IMR-90 (cell line): Measurements from ENCODE around the gene SIX2. TPM values are rescaled to one million over a fixed set of nuclear protein-coding genes. Genes with fewer than 3 reads are reported as not detected.

ENCODE experiments used
- ATAC-seq: fragments of 200-7000 bp; cut with Tn5 transposase; 2 replicates; pipeline ENCODE4 v1.9.1; 2020; ENCODE audit warnings: low read depth, mild to moderate bottlenecking, moderate library complexity
- BruUV-seq: library from RNA; stranded (reverse); fragments of 400-500 nt; replicated peaks from 2 replicates; lab custom pipeline; 2021; lab: Mats Ljungman, UMichigan
- CTCF ChIA-PET: fragments of 300-600 bp; formaldehyde crosslinking; extraction: SDS; loops from one replicate; lab custom pipeline; 2021; ENCODE audit warnings: antibody characterized with exemption; lab: Yijun Ruan, JAX
- POLR2A ChIA-PET: fragments of 300-600 bp; sonication (Branson Sonifier 250); formaldehyde crosslinking; loops from one replicate; lab custom pipeline; 2022; ENCODE audit warnings: antibody characterized with exemption; ENCODE audit not compliant: unreplicated experiment; lab: Charles Lee
- DNase-seq: peaks from one replicate; pipeline ENCODE4 v3.0.0; 2013
- H2AFZ ChIP-seq: replicated peaks from 2 replicates; pipeline ENCODE3; 2013; ENCODE audit warnings: low read length, mild to moderate bottlenecking; ENCODE audit not compliant: poor library complexity
- H2AK5ac ChIP-seq: 2 replicates; pipeline ENCODE4 v1.6.1; 2013; ENCODE audit warnings: low read depth, low read length, inconsistent platforms
- H2AK9ac ChIP-seq: replicated peaks from 2 replicates; pipeline ENCODE3; 2013; ENCODE audit warnings: mild to moderate bottlenecking, low read depth, low read length, moderate library complexity; ENCODE audit not compliant: poor library complexity
- H2BK120ac ChIP-seq: 2 replicates; pipeline ENCODE4 v1.6.1; 2013; ENCODE audit warnings: low read depth, low read length, inconsistent platforms
- H2BK15ac ChIP-seq: 3 replicates; pipeline ENCODE4 v1.6.1; 2013; ENCODE audit warnings: low read depth, low read length, inconsistent platforms
- H2BK20ac ChIP-seq: 2 replicates; pipeline ENCODE4 v1.6.1; 2013; ENCODE audit warnings: low read depth, mild to moderate bottlenecking, inconsistent platforms, low read length, moderate library complexity
- H2BK5ac ChIP-seq: 2 replicates; pipeline ENCODE4 v1.6.1; 2013; ENCODE audit warnings: mild to moderate bottlenecking, low read depth, low read length, inconsistent platforms; ENCODE audit not compliant: poor library complexity, severe bottlenecking
- H3K14ac ChIP-seq: replicated peaks from 2 replicates; pipeline ENCODE4 v1.6.1; 2013; ENCODE audit warnings: low read depth, low read length, inconsistent platforms
- H3K18ac ChIP-seq: 2 replicates; pipeline ENCODE4 v1.6.1; 2013; ENCODE audit warnings: low read depth, low read length, control low read depth
- H3K23ac ChIP-seq: 2 replicates; pipeline ENCODE4 v1.6.1; 2013; ENCODE audit warnings: low read depth, low read length, inconsistent platforms
- H3K27ac ChIP-seq: 2 replicates; pipeline ENCODE4 v1.5.1; 2013; ENCODE audit warnings: mild to moderate bottlenecking, control low read depth, low read length; ENCODE audit not compliant: insufficient read depth
- H3K27me3 ChIP-seq: 2 replicates; pipeline ENCODE4 v1.6.1; 2013; ENCODE audit warnings: low read length; ENCODE audit not compliant: control insufficient read depth, insufficient read depth
- H3K36me3 ChIP-seq: 2 replicates; pipeline ENCODE4 v1.6.1; 2013; ENCODE audit warnings: low read length, mixed read lengths; ENCODE audit not compliant: control insufficient read depth, insufficient read depth
- H3K4ac ChIP-seq: 2 replicates; pipeline ENCODE4 v1.6.1; 2013; ENCODE audit warnings: low read depth, low read length, inconsistent platforms
- H3K4me1 ChIP-seq: 2 replicates; pipeline ENCODE4 v1.6.1; 2013; ENCODE audit warnings: low read length, mixed read lengths; ENCODE audit not compliant: control insufficient read depth, insufficient read depth
- H3K4me2 ChIP-seq: 2 replicates; pipeline ENCODE4 v1.6.1; 2013; ENCODE audit warnings: low read depth, mild to moderate bottlenecking, control low read depth, low read length, moderate library complexity
- H3K4me3 ChIP-seq: 2 replicates; pipeline ENCODE4 v1.5.1; 2013; ENCODE audit warnings: low read depth, mild to moderate bottlenecking, control low read depth, low read length, moderate library complexity; ENCODE audit not compliant: insufficient read depth
- H3K56ac ChIP-seq: 2 replicates; pipeline ENCODE4 v1.6.1; 2013; ENCODE audit warnings: low read length, inconsistent platforms; ENCODE audit not compliant: insufficient read depth; ENCODE audit errors: extremely low read depth
- H3K79me1 ChIP-seq, 2 experiments: 2 replicates each; pipeline ENCODE4 v1.6.1; 2013; ENCODE audit warnings: low read length in 2 of 2, inconsistent platforms in 1 of 2, low read depth in 1 of 2
- H3K9ac ChIP-seq: 2 replicates; pipeline ENCODE4 v1.6.1; 2013; ENCODE audit warnings: low read depth, low read length, control low read depth
- H3K9me1 ChIP-seq: 2 replicates; pipeline ENCODE4 v1.6.1; 2013; ENCODE audit warnings: low read length, inconsistent platforms; ENCODE audit not compliant: insufficient read depth
- H3K9me3 ChIP-seq: 2 replicates; pipeline ENCODE4 v1.6.1; 2013; ENCODE audit warnings: low read length; ENCODE audit not compliant: control insufficient read depth, insufficient read depth
- H4K20me1 ChIP-seq: 2 replicates; pipeline ENCODE4 v1.6.1; 2013; ENCODE audit warnings: low read length, inconsistent platforms; ENCODE audit not compliant: insufficient read depth
- H4K5ac ChIP-seq: 2 replicates; pipeline ENCODE4 v1.6.1; 2013; ENCODE audit warnings: mild to moderate bottlenecking, low read depth, low read length, control low read depth
- H4K8ac ChIP-seq, 2 experiments: 2 replicates each; pipeline ENCODE4 v1.6.1; 2013; ENCODE audit warnings: low read depth in 2 of 2, low read length in 2 of 2, control low read depth in 1 of 2, inconsistent platforms in 1 of 2
- H4K91ac ChIP-seq: 2 replicates; pipeline ENCODE4 v1.6.1; 2013; ENCODE audit warnings: low read depth, low read length, inconsistent platforms; ENCODE audit not compliant: insufficient read depth
- FOS ChIP-seq: fragments of 150-350 bp; IDR thresholded peaks from 2 replicates; pipeline ENCODE4 v1.6.1; 2016; ENCODE audit warnings: low read depth, low read length
- MAFK ChIP-seq: IDR thresholded peaks from 2 replicates; pipeline ENCODE4 v1.6.1; 2012; ENCODE audit warnings: low read depth, low read length, improper control_type of control experiment
- MAZ ChIP-seq: IDR thresholded peaks from 2 replicates; pipeline ENCODE4 v1.6.1; 2012; ENCODE audit warnings: low read depth, mild to moderate bottlenecking, low read length, improper control_type of control experiment, moderate library complexity, borderline replicate concordance
- MXI1 ChIP-seq: IDR thresholded peaks from 2 replicates; pipeline ENCODE4 v1.6.1; 2012; ENCODE audit warnings: low read depth, mild to moderate bottlenecking, low read length, moderate library complexity, borderline replicate concordance
- NFE2L2 ChIP-seq: fragments of 150-350 bp; IDR thresholded peaks from 2 replicates; pipeline ENCODE4 v1.6.1; 2016; ENCODE audit warnings: low read depth, mild to moderate bottlenecking, low read length
- POLR2A ChIP-seq: IDR thresholded peaks from 2 replicates; pipeline ENCODE4 v1.6.1; 2012; ENCODE audit warnings: mild to moderate bottlenecking, low read depth, low read length
- RAD21 ChIP-seq: IDR thresholded peaks from 2 replicates; pipeline ENCODE4 v1.6.1; 2012; ENCODE audit warnings: low read length, improper control_type of control experiment
- RCOR1 ChIP-seq: IDR thresholded peaks from 2 replicates; pipeline ENCODE4 v1.6.1; 2012; ENCODE audit warnings: mild to moderate bottlenecking, low read length, improper control_type of control experiment; ENCODE audit not compliant: insufficient replicate concordance
- RFX5 ChIP-seq: IDR thresholded peaks from 2 replicates; pipeline ENCODE4 v1.8.0; 2012; ENCODE audit warnings: low read depth, mild to moderate bottlenecking, low read length, moderate library complexity
- WGBS, 2 experiments: methylation state at CpG; one replicate each; pipeline versions ENCODE4 v1.1.5 to v1.1.7; 2013; ENCODE audit warnings: missing lambda C conversion rate in 2 of 2; ENCODE audit not compliant: insufficient read length in 1 of 2; ENCODE audit errors: extremely low coverage in 2 of 2; 5-methylcytosine and 5-hydroxymethylcytosine counted together
- dilution Hi-C: fragments of 300-500 bp; cut with HindIII; formaldehyde crosslinking; loops from one replicate; pipeline ENCODE4 v1.14.3; 2018; ENCODE audit warnings: low sequenced_read_pairs; ENCODE audit not compliant: unreplicated experiment
- in situ Hi-C: fragments of 300-500 bp; cut with MboI; formaldehyde crosslinking; loops from 3 replicates; pipeline ENCODE4 v1.14.3; 2019; ENCODE audit warnings: low sequenced_read_pairs, inconsistent platforms, mixed read lengths
- intact Hi-C: fragments of 100-400 bp; cut with micrococcal nuclease; formaldehyde crosslinking; loops from 2 replicates; pipeline ENCODE4 v1.10.0; 2022
- polyA plus RNA-seq, 3 experiments: library from polyadenylated mRNA; depleted of rRNA; stranded (reverse); fragments of >200 nt; gene quantifications; 2 replicates each; pipeline ENCODE4 v1.2.3, GENCODE V29; 2012; ENCODE audit warnings: low replicate concordance in 1 of 3
- total RNA-seq: library from RNA; depleted of rRNA; stranded (reverse); fragments of >200 nt; gene quantifications from 2 replicates; pipeline ENCODE4 v1.2.3, GENCODE V29; 2012
- TF ChIP-seq, protein P1 (sequence below): fragments of 150-350 bp; IDR thresholded peaks from 2 replicates; pipeline ENCODE4 v1.6.1; 2017; ENCODE audit warnings: mild to moderate bottlenecking, antibody characterized with exemption, low read length, low read depth
- TF ChIP-seq, protein P2 (sequence below): conservative IDR thresholded peaks from 2 replicates; pipeline ENCODE4 v1.5.1; 2012; ENCODE audit warnings: mild to moderate bottlenecking, low read depth, low read length, improper control_type of control experiment
- TF ChIP-seq, protein P3 (sequence below): fragments of 150-350 bp; IDR thresholded peaks from 2 replicates; pipeline ENCODE4 v1.6.1; 2016; ENCODE audit warnings: low read depth, mild to moderate bottlenecking, low read length, moderate library complexity, borderline replicate concordance

SIX2 gene
- total and polyA plus RNA-seq, 2 of the 4 experiments (the other 2 are of a cell fraction) = not detected

GRCh38 chr2:44989176-44989575 lies 20.1 kb downstream of the SIX2 start:
- no peak for TF ChIP-seq RCOR1
- no peak for TF ChIP-seq FOS
- no peak for TF ChIP-seq POLR2A
- TF ChIP-seq NFE2L2 = no peak
- no peak for TF ChIP-seq RFX5
- TF ChIP-seq MXI1 = no peak
- TF ChIP-seq, protein P1, sequence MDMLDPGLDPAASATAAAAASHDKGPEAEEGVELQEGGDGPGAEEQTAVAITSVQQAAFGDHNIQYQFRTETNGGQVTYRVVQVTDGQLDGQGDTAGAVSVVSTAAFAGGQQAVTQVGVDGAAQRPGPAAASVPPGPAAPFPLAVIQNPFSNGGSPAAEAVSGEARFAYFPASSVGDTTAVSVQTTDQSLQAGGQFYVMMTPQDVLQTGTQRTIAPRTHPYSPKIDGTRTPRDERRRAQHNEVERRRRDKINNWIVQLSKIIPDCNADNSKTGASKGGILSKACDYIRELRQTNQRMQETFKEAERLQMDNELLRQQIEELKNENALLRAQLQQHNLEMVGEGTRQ = no peak
- no peak for TF ChIP-seq MAFK
- TF ChIP-seq, protein P2, sequence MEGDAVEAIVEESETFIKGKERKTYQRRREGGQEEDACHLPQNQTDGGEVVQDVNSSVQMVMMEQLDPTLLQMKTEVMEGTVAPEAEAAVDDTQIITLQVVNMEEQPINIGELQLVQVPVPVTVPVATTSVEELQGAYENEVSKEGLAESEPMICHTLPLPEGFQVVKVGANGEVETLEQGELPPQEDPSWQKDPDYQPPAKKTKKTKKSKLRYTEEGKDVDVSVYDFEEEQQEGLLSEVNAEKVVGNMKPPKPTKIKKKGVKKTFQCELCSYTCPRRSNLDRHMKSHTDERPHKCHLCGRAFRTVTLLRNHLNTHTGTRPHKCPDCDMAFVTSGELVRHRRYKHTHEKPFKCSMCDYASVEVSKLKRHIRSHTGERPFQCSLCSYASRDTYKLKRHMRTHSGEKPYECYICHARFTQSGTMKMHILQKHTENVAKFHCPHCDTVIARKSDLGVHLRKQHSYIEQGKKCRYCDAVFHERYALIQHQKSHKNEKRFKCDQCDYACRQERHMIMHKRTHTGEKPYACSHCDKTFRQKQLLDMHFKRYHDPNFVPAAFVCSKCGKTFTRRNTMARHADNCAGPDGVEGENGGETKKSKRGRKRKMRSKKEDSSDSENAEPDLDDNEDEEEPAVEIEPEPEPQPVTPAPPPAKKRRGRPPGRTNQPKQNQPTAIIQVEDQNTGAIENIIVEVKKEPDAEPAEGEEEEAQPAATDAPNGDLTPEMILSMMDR = no peak
- TF ChIP-seq RAD21 = no peak
- TF ChIP-seq MAZ = no peak
- TF ChIP-seq, protein P3, sequence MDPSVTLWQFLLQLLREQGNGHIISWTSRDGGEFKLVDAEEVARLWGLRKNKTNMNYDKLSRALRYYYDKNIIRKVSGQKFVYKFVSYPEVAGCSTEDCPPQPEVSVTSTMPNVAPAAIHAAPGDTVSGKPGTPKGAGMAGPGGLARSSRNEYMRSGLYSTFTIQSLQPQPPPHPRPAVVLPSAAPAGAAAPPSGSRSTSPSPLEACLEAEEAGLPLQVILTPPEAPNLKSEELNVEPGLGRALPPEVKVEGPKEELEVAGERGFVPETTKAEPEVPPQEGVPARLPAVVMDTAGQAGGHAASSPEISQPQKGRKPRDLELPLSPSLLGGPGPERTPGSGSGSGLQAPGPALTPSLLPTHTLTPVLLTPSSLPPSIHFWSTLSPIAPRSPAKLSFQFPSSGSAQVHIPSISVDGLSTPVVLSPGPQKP = no peak
- no peak overlapping the region for H2BK15ac ChIP-seq
- no peak overlapping the region for H3K4me3 ChIP-seq
- dilution Hi-C loops = no loop called here
- peaks cover 4% of the 10 kb centered on the region; the same call in 1 of the 2 replicates for H3K9me3 ChIP-seq
- no peak overlapping the region for H3K56ac ChIP-seq
- no peak overlapping the region for H2AFZ ChIP-seq
- CTCF ChIA-PET = no interaction called here
- no peak overlapping the region for H2BK5ac ChIP-seq
- no peaks in the 10 kb centered on the region for H4K20me1 ChIP-seq
- H3K4me1 ChIP-seq = no peaks in the 10 kb centered on the region
- H2AK5ac ChIP-seq = no peak overlapping the region
- H3K36me3 ChIP-seq = no peaks in the 10 kb centered on the region
- no peak overlapping the region for H4K5ac ChIP-seq
- no peaks in the 10 kb centered on the region for H3K79me1 ChIP-seq
- WGBS, 2 experiments = 53% methylated on average over 2 of the region's 2 CpGs; no CpG with 5 or more reads in 1 of the 2 experiments
- no peak overlapping the region for H3K27ac ChIP-seq
- BruUV-seq = no TSS peak
- H3K23ac ChIP-seq = no peak overlapping the region
- no peaks in the 10 kb centered on the region for H3K9me1 ChIP-seq
- H3K9ac ChIP-seq = no peak overlapping the region
- H2BK120ac ChIP-seq = no peak overlapping the region
- no peak overlapping the region for H4K8ac ChIP-seq
- peaks cover 19% of the 10 kb centered on the region for H3K27me3 ChIP-seq
- intact Hi-C loops = loop anchor here (10.0 kb wide), 2 partner anchors 256 to 946 kb away; no protein-coding TSS in a partner anchor
- H3K14ac ChIP-seq = no peak overlapping the region
- ATAC-seq = no peak
- POLR2A ChIA-PET = no interaction called here
- H2BK20ac ChIP-seq = no peak overlapping the region
- in situ Hi-C loops = loop anchor here (5.0 kb wide), 1 partner anchor 503 kb away; no protein-coding TSS in a partner anchor
- H3K4ac ChIP-seq = no peak overlapping the region
- no peak overlapping the region for H3K4me2 ChIP-seq
- DNase-seq = no peak
- H2AK9ac ChIP-seq = no peak overlapping the region
- H4K91ac ChIP-seq = no peak overlapping the region
- H3K18ac ChIP-seq = no peak overlapping the region
